Measurements from ENCODE around the gene AKT1. TPM values are rescaled to one million over a fixed set of nuclear protein-coding genes. Genes with fewer than 3 reads are reported as not detected.
A peak's percentile ranks its signal among the peaks of the same experiment; 100 is the strongest.

AKT1 gene
- total RNA-seq (2014; rRNA removed; shearing (Covaris generic)): 154 and 164 TPM in 2 replicates
- 16.9 and 17.9 TPM in 2 replicates for polyA plus RNA-seq (2016; fragmentation: Nextera tagmentation; extraction: Ambion mirVana)

DNA sequence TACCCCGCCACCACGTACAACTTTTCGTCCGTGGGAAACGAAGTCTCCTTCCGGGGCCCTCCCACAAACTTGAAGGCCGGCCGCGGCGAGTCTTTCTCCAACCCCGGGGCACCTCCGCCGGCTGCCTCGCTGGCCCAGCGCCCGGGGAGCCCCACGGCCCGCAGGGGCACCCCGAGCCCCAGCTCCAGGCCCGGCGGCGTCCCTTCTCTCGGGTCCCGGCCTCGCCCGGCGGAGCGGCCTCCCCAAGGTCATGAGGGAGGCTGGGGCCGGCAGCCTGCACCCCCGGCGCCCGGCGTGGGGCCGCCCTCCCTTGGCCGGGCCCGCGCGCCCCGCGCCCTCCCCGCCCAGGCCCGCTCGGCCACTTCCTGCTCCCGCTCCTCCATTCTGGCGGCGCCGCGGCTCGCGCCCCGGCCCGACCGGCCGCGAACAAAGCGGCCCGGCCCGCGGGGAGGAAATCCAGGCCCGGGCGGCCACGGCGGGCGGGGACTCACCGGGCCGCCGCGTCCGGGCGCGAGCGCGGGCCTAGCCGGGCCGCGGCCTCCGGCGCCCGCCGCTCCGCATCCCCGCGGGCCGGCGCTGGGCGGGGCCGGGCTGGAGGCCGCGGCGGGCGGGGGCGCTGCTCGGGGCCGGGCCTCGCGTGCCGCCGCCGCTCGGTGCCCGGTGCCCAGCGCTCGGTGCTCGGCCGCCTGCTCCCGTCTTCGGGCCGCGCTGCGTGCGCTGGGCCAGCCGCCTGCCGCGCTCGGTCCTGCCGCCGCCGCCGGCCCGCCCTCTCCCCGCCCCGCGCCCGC, at the start of gene AKT1:
Gene AKT1 (minus strand): TSS at position 756 of the 788 bp plus-strand sequence. CDS start 3,105 bp downstream, outside the sequence.
- Histone ChIP-seq H2AFZ (peak within 1 kb of the TSS; percentile 79), H3K4me2 (ENCODE audit: unreplicated experiment) (peak within 1 kb of the TSS; percentile 96), H3K27me3 (replicated peaks; ENCODE audit: insufficient read depth) (no peaks in the 10 kb centered on the region), H3K4me1 (ENCODE audit: insufficient read depth) (peaks cover 19% of the 10 kb centered on the region), H3K9me2 (ENCODE audit: insufficient read depth) (no peaks in the 10 kb centered on the region), H3K9me3 (ENCODE audit: low read depth) (no peaks in the 10 kb centered on the region), H3K36me3 (ENCODE audit: low read depth) (no peaks in the 10 kb centered on the region), H3K9ac (peak within 1 kb of the TSS; percentile 81), H3K79me2 (ENCODE audit: insufficient read depth) (peaks cover 48% of the 10 kb centered on the region), H3K27ac (peak within 1 kb of the TSS; percentile 38), H3K4me3 (peak within 1 kb of the TSS; percentile 79), H4K20me1 (ENCODE audit: insufficient read depth) (0 out of 2 replicates have a peak, but pooled peaks cover 5% of the 10 kb centered on the region), H3F3A (ENCODE audit: insufficient read depth) (peaks cover 21% of the 10 kb centered on the region)
- in situ Hi-C loops (cut with MboI): no loop called here
- WGBS, 2 experiments (ENCODE audit: low coverage in 1 of 2, low lambda C conversion rate in 2 of 2, missing lambda C conversion rate in 2 of 2): 1 to 2% methylated on average over 33 to 50 of the region's 124 CpGs
- no peak for TF ChIP-seq EZH2 (IDR thresholded peaks at IDR 0.05; ENCODE audit: insufficient read depth, poor library complexity, severe bottlenecking)
- TF ChIP-seq EZH2phosphoT487 (IDR thresholded peaks at IDR 0.05; ENCODE audit: insufficient read depth, low read depth): no peak
- DNase-seq: peak; percentile 56

DNA sequence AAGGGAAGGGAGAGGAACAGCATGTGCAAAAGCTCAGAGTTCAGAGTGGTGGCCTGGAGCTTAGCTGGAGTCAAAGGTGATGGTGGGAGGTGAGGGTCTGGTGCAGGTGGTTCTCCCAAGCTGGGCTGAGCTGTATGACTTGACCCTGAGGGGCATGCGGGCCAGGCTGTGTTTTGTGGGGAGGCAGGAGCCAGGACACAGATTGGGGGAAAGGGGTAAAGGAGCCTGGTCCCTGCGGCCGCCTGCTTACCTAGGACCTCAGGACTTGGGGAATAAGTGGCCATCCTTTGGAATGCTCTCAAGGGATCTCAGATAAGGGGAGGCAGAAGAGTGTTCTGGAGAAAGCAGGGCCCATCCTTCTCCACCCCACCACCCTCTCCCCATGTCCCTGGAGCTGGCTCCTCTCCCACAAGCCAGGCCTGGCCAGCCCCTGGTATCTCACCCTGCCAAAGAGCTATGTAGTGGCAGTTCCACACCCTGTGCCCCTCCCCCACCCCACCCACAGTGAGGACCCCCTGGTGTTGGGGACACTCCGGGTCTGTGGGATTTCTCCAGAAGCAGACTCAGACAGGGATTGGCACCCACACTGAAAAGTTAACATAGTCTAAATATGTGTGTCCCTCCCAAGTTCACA, 49.6 kb upstream of the AKT1 start:
- WGBS, 2 experiments (ENCODE audit: low coverage in 1 of 2, low lambda C conversion rate in 2 of 2, missing lambda C conversion rate in 2 of 2): 78 to 87% methylated on average over 4 of the region's 4 CpGs
- H3F3A ChIP-seq (ENCODE audit: insufficient read depth): no peaks in the 10 kb centered on the region
- no peak overlapping the region for H3K4me2 ChIP-seq (ENCODE audit: unreplicated experiment)
- H3K4me1 ChIP-seq (ENCODE audit: insufficient read depth): peaks cover 6% of the 10 kb centered on the region; the same call in 1 of the 2 replicates
- no peak overlapping the region for H2AFZ ChIP-seq
- H3K9ac ChIP-seq: no peak overlapping the region
- H3K79me2 ChIP-seq (ENCODE audit: insufficient read depth): no peaks in the 10 kb centered on the region
- no peak overlapping the region for H3K4me3 ChIP-seq
- in situ Hi-C loops (cut with MboI): no loop called here
- no peak overlapping the region for H3K27ac ChIP-seq
- no peaks in the 10 kb centered on the region for H3K36me3 ChIP-seq (ENCODE audit: low read depth)
- peaks cover 29% of the 10 kb centered on the region for H3K27me3 ChIP-seq (replicated peaks; ENCODE audit: insufficient read depth)
- H3K9me2 ChIP-seq (ENCODE audit: insufficient read depth): no peaks in the 10 kb centered on the region
- DNase-seq: no peak
- no peaks in the 10 kb centered on the region for H3K9me3 ChIP-seq (ENCODE audit: low read depth)
- no peak for TF ChIP-seq EZH2 (IDR thresholded peaks at IDR 0.05; ENCODE audit: insufficient read depth, poor library complexity, severe bottlenecking)
- TF ChIP-seq EZH2phosphoT487 (IDR thresholded peaks at IDR 0.05; ENCODE audit: insufficient read depth, low read depth): no peak
- H4K20me1 ChIP-seq (ENCODE audit: insufficient read depth): no peaks in the 10 kb centered on the region

DNA sequence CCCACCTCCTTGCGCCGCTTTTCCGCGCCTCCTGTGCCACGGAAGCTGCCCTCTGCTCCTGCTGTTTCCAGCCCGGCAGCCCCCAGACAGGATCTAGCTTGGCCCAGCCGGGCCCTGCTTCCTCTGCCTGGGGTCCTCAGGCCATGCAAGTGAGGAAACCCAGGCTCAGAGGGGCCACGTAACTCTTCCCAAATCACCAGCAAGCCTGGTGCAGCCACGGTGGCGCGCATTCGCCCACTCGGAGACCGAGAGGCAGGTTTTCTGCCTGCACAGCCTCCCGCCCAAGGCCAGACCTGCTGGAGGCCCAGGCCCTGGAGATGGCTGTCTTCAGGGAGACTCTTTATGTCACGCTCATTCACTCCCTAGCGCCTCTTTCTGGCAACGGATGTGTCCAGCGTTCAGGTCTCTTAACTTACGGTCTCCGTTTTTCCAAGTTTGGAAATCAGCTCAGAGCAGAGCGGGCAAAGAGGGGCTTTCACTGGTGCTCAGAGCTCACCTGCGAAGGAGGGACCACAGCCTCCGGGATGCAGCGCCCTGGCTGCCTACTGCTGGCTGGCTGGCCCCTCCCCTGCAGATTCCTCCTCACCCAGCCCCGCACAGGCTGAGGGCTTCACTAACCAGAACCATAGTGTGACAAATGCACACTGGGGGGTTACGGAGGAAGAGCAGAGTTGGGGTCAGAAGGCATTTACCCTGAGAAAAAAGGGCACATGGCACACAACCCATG, 48.9 kb upstream of the AKT1 start:
- no peaks in the 10 kb centered on the region for H3K9me3 ChIP-seq (ENCODE audit: low read depth)
- H3K36me3 ChIP-seq (ENCODE audit: low read depth): no peaks in the 10 kb centered on the region
- in situ Hi-C loops (cut with MboI): no loop called here
- peaks cover 6% of the 10 kb centered on the region; the same call in 1 of the 2 replicates for H3K4me1 ChIP-seq (ENCODE audit: insufficient read depth)
- no peaks in the 10 kb centered on the region for H3K9me2 ChIP-seq (ENCODE audit: insufficient read depth)
- no peak overlapping the region for H2AFZ ChIP-seq
- no peaks in the 10 kb centered on the region for H3K79me2 ChIP-seq (ENCODE audit: insufficient read depth)
- DNase-seq: peak; percentile 26
- no peak overlapping the region for H3K9ac ChIP-seq
- H3K4me3 ChIP-seq: peak overlapping the region; percentile 59
- H3F3A ChIP-seq (ENCODE audit: insufficient read depth): no peaks in the 10 kb centered on the region
- H3K27me3 ChIP-seq (replicated peaks; ENCODE audit: insufficient read depth): peaks cover 29% of the 10 kb centered on the region
- TF ChIP-seq EZH2phosphoT487 (IDR thresholded peaks at IDR 0.05; ENCODE audit: insufficient read depth, low read depth): no peak
- TF ChIP-seq EZH2 (IDR thresholded peaks at IDR 0.05; ENCODE audit: insufficient read depth, poor library complexity, severe bottlenecking): no peak
- peak overlapping the region; percentile 22 for H3K4me2 ChIP-seq (ENCODE audit: unreplicated experiment)
- no peak overlapping the region for H3K27ac ChIP-seq
- WGBS, 2 experiments (ENCODE audit: low coverage in 1 of 2, low lambda C conversion rate in 2 of 2, missing lambda C conversion rate in 2 of 2): 5 to 7% methylated on average over 23 to 25 of the region's 27 CpGs
- H4K20me1 ChIP-seq (ENCODE audit: insufficient read depth): no peaks in the 10 kb centered on the region
